ENCODE measurements around the gene CACNG4.
A peak's percentile ranks its signal among the peaks of the same experiment; 100 is the strongest.

The CACNG4 gene

GRCh38 chr17:66946251-66946650 lies 18.3 kb upstream of the CACNG4 start:
- Histone ChIP-seq H3K9me3 (no peaks in the 10 kb centered on the region; the same call in 1 of the 2 replicates), H3K4me3 (ENCODE audit: low read depth, low read length) (no peak overlapping the region), H3K27me3 (no peaks in the 10 kb centered on the region), H3K4me1 (peaks cover 21% of the 10 kb centered on the region), H3K36me3 (no peaks in the 10 kb centered on the region)
- no peak for TF ChIP-seq CTCF (IDR thresholded peaks at IDR 0.05; ENCODE audit: low read depth, low read length)
- no peak for DNase-seq

- Histone ChIP-seq H3K4me1 (peaks cover 30% of the 10 kb centered on the region), H3K27me3 (no peaks in the 10 kb centered on the region), H3K36me3 (no peaks in the 10 kb centered on the region), H3K9me3 (no peaks in the 10 kb centered on the region; the same call in 1 of the 2 replicates), H3K4me3 (ENCODE audit: low read depth, low read length) (no peak overlapping the region)
- no peak for TF ChIP-seq CTCF (IDR thresholded peaks at IDR 0.05; ENCODE audit: low read depth, low read length)
- DNase-seq = peak; percentile 4
Measured at GRCh38 chr17:66947311-66947710, 17.2 kb upstream of the CACNG4 start.

- H3K9me3 ChIP-seq = no peaks in the 10 kb centered on the region; the same call in 1 of the 2 replicates
- H3K4me1 ChIP-seq = peaks cover 39% of the 10 kb centered on the region
- no peaks in the 10 kb centered on the region for H3K36me3 ChIP-seq
- TF ChIP-seq CTCF (IDR thresholded peaks at IDR 0.05; ENCODE audit: low read depth, low read length) = no peak
- no peaks in the 10 kb centered on the region for H3K27me3 ChIP-seq
- peak; percentile 3 for DNase-seq
- no peak overlapping the region for H3K4me3 ChIP-seq (ENCODE audit: low read depth, low read length)
Measured at GRCh38 chr17:66948061-66948750, 16.3 kb upstream of the CACNG4 start.

GRCh38 chr17:66949501-66949900 lies 15.0 kb upstream of the CACNG4 start:
- no peaks in the 10 kb centered on the region for H3K36me3 ChIP-seq
- H3K27me3 ChIP-seq = no peaks in the 10 kb centered on the region
- DNase-seq = no peak
- no peaks in the 10 kb centered on the region; the same call in 1 of the 2 replicates for H3K9me3 ChIP-seq
- peaks cover 38% of the 10 kb centered on the region for H3K4me1 ChIP-seq
- H3K4me3 ChIP-seq (ENCODE audit: low read depth, low read length) = no peak overlapping the region
- TF ChIP-seq CTCF (IDR thresholded peaks at IDR 0.05; ENCODE audit: low read depth, low read length) = no peak

- peaks cover 29% of the 10 kb centered on the region for H3K4me1 ChIP-seq
- H3K36me3 ChIP-seq = no peaks in the 10 kb centered on the region
- no peak for DNase-seq
- no peaks in the 10 kb centered on the region; the same call in 1 of the 2 replicates for H3K9me3 ChIP-seq
- no peak for TF ChIP-seq CTCF (IDR thresholded peaks at IDR 0.05; ENCODE audit: low read depth, low read length)
- H3K27me3 ChIP-seq = no peaks in the 10 kb centered on the region
- no peak overlapping the region for H3K4me3 ChIP-seq (ENCODE audit: low read depth, low read length)
Measured at GRCh38 chr17:66950325-66950724, 14.2 kb upstream of the CACNG4 start.

- Histone ChIP-seq H3K4me3 (ENCODE audit: low read depth, low read length) (no peak overlapping the region), H3K27me3 (no peaks in the 10 kb centered on the region), H3K9me3 (no peaks in the 10 kb centered on the region; the same call in 1 of the 2 replicates), H3K4me1 (peaks cover 26% of the 10 kb centered on the region), H3K36me3 (no peaks in the 10 kb centered on the region)
- no peak for DNase-seq
- no peak for TF ChIP-seq CTCF (IDR thresholded peaks at IDR 0.05; ENCODE audit: low read depth, low read length)
Measured at GRCh38 chr17:66950886-66951604, 13.5 kb upstream of the CACNG4 start.

Measured in BE2C (cell line).